ENCODE measurements around the gene ADAMTSL1.

- TF ChIP-seq CTCF (IDR thresholded peaks at IDR 0.05; ENCODE audit: borderline replicate concordance, extremely low read depth, low read length, poor library complexity, severe bottlenecking), result no peak
- no peak for TF ChIP-seq EZH2 (IDR thresholded peaks at IDR 0.05; ENCODE audit: borderline replicate concordance, low read depth, low read length, severe bottlenecking)
Measured at GRCh38 chr9:18798106-18798505, 324.2 kb downstream of the ADAMTSL1 start.

Measured in DND-41 (cell line).